Upper lobe of left lung (tissue), 4 donors: ENCODE data around the gene ZSCAN10.

Source experiments
- EP300 ChIP-seq, 4 donors: sonication (generic); formaldehyde crosslinking; IDR thresholded peaks; one replicate each; pipeline ENCODE4 v1.5.1; 2017; ENCODE audit warnings: antibody characterized with exemption in 4 of 4, control low read depth in 2 of 4
- POLR2A ChIP-seq, 4 donors: fragments of 450-650 bp; IDR thresholded peaks; one replicate each; pipeline ENCODE4 v1.5.1; 2016 to 2017; ENCODE audit warnings: antibody characterized with exemption in 4 of 4, mild to moderate bottlenecking in 2 of 4
- TF ChIP-seq, protein P1 (sequence below), 6 experiments: fragments of 450-650 bp in 4 of 6; fragments of 200-600 bp in 2 of 6; sonication (generic) in 2 of 6; IDR thresholded peaks; one replicate each; pipeline ENCODE4 v1.5.1; 2016 to 2019; ENCODE audit warnings: antibody characterized with exemption in 6 of 6

DNA sequence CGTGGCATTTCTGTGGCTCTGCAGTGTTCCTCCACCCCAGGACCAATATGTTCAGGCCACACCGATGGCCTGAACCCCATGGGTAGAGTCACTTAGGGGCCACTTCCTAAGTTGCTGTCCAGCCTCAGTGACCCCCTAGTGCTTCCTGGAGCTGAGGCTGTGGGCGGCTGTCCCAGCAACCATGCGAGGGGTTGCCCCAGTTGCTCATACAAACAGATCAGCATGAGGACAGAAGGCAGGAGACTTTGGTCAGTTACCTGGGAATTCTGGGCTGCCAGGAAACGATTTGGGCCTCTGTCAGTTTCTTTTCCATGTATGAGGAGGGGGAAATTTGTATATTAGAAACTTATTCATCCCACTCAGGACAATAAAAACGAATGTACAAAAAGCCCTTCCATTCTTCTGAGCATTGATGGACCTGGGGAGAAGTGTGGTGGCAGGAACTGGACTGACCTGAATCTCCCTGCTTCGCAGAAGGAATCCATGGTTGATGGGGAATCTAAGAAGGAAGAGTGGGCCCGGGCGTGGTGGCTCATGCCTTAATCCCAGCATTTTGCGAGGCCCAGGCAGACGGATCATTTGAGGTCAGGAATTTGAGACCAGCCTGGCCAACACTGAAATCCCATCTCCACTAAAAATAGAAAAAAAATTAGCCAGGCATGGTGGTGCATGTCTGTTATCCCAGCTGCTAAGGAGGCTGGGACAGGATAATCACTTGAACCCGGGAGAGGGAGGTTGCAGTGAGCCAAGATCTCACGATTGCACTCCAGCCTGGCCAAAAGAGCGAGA lies 38.6 kb downstream of the ZSCAN10 start:
- TF ChIP-seq EP300 (IDR thresholded peaks at IDR 0.05): no peak
- TF ChIP-seq, protein P1, sequence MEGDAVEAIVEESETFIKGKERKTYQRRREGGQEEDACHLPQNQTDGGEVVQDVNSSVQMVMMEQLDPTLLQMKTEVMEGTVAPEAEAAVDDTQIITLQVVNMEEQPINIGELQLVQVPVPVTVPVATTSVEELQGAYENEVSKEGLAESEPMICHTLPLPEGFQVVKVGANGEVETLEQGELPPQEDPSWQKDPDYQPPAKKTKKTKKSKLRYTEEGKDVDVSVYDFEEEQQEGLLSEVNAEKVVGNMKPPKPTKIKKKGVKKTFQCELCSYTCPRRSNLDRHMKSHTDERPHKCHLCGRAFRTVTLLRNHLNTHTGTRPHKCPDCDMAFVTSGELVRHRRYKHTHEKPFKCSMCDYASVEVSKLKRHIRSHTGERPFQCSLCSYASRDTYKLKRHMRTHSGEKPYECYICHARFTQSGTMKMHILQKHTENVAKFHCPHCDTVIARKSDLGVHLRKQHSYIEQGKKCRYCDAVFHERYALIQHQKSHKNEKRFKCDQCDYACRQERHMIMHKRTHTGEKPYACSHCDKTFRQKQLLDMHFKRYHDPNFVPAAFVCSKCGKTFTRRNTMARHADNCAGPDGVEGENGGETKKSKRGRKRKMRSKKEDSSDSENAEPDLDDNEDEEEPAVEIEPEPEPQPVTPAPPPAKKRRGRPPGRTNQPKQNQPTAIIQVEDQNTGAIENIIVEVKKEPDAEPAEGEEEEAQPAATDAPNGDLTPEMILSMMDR (IDR thresholded peaks at IDR 0.05): no peak
- TF ChIP-seq POLR2A (IDR thresholded peaks at IDR 0.05): no peak
